GM19468 (cell line): ENCODE results near the gene AKAP17A.
"Not testable (repeated sequence)": the region's sequence is repeated elsewhere in the genome, so short reads cannot be mapped to it uniquely, and the experiment has no call there.

ENCODE experiments used
- ATAC-seq: cut with Tn5 transposase; IDR thresholded peaks from one replicate; pipeline ENCODE4 v1.9.1; 2021; ENCODE audit warnings: mild to moderate bottlenecking, moderate library complexity, moderate number of reproducible peaks; ENCODE audit not compliant: unreplicated experiment; ENCODE audit errors: extremely low read depth

AKAP17A gene, protein sequence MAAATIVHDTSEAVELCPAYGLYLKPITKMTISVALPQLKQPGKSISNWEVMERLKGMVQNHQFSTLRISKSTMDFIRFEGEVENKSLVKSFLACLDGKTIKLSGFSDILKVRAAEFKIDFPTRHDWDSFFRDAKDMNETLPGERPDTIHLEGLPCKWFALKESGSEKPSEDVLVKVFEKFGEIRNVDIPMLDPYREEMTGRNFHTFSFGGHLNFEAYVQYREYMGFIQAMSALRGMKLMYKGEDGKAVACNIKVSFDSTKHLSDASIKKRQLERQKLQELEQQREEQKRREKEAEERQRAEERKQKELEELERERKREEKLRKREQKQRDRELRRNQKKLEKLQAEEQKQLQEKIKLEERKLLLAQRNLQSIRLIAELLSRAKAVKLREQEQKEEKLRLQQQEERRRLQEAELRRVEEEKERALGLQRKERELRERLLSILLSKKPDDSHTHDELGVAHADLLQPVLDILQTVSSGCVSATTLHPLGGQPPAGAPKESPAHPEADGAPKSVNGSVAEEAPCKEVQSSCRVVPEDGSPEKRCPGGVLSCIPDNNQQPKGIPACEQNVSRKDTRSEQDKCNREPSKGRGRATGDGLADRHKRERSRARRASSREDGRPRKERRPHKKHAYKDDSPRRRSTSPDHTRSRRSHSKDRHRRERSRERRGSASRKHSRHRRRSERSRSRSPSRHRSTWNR

DNA sequence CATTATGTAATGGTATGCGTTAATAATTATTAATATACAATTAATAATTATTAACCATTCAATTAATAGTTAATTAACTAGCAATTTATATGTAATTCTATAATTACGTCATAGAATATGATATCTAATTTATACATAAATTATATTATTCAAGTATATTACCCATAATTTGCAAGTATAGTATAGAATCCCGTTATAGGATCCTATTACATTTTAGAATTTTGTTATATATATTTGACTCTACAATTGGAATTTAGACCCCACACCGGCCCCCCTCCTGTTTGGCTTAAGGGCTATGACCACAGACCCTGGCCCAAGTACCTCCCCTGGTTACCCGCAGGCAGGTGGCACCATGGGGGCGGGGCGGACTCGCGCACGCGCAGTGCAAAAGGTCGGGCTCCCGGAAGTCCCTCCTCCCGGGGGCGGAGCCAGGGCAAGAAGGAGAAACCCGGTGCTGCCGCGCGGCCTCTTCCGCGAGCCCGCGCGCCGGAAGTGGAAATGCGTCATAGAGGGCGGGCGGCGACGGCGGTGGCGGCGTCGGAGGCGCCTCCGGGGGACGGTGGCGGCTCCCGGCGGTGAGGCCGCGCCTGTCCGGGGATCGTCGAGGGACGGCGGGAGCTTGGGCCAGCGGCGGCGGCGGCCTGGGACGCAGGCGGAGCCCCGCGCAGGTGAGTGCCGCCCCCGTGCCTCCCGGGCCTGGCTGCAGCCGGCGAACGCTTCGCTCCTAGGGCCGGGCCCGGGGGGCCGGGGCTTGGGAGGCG is at the start of gene AKAP17A:
Gene AKAP17A (plus strand): TSS at position 503 of the 761 bp plus-strand sequence. CDS start 1,859 bp downstream, outside the sequence.
- peak; percentile 68 for ATAC-seq

DNA sequence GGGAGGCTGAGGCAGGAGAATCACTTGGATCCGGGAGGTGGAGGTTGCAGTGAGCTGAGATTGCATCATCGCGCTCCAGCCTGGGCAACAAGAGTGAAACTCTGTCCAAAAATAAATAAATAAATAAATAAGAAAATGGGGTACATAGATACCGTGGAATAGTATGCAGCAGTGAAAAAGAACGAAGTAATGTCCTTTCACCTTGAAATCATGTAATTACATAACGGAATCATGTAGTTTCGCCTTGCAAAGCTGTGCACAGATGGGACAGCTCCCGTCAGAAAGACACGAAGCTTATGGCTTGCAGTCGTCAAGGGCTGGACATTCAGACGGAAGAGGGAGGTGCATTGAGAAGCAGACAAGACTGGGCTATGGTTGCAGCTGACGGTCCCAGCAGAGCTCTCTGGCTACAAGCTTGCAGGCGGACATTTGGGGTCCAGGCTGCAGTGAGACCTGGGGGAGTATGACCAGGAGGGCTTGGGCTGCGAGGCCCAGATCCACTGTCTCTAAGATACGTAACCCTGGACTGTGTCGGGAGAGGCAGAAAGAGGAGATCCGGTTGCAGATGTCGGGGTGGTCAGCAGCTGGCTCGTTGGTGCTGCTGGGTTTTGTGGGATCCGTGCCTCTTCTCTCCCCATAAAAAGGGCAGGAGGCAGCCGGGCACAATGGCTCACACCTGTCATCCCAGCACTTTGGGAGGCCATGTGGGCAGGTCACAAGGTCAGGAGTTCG is 48.2 kb upstream of the AKAP17A start:
- no peak for ATAC-seq

DNA sequence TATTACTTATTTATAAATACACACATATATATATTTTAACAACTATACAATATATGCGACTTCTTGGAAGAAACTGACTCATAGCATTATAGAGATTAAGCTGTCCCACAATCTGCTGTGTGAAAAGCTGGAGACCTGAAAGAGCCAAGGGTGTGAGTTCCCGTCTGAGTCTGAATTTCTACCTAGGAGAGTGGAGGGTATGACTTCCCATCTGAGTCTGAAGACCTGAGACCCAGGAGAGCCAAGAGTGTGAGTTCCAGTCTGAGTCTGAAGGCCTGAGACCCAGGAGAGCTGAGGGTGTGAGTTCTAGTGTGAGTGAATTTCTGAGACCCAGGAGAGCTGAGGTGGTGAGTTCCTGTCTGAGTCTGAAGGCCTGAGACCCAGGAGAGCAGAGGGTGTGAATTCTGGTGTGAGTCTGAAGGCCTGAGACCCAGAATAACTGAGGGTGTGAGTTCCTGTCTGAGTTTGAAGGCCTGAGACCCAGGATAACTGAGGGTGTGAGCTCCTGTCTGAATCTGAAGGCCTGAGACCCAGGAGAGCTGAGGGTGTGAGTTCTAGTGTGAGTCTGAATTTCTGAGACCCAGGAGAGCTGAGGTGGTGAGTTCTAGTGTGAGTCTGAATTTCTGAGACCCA is 45.5 kb upstream of the AKAP17A start:
- ATAC-seq: no peak

DNA sequence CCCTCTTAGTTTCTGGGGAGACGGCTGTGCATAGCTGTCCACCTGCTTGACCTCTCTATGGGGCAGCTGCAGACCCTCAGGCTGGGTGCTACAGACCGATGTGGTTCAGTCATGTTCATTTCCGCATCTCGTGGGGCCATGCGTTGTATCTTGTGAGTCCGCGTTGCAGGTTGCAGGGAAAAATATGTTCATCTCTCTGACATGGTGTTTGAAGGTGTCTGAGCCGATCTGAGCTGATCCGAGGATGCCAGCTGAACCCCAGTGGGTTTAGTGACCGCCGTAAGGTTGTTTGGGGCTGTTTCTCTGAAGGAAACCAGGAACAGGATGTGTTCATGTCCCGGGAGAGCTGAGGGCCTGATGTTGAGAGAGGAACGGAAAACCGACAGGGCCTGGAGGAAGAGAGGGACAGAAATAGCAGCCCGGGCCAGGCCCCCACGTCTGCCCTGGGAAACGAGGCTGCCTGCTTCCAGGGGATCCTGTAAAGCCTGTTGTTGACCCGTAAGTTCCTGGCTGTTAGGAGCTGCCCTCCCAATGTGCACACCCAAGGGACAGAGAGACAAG is 44.6 kb upstream of the AKAP17A start:
- ATAC-seq: no peak

DNA sequence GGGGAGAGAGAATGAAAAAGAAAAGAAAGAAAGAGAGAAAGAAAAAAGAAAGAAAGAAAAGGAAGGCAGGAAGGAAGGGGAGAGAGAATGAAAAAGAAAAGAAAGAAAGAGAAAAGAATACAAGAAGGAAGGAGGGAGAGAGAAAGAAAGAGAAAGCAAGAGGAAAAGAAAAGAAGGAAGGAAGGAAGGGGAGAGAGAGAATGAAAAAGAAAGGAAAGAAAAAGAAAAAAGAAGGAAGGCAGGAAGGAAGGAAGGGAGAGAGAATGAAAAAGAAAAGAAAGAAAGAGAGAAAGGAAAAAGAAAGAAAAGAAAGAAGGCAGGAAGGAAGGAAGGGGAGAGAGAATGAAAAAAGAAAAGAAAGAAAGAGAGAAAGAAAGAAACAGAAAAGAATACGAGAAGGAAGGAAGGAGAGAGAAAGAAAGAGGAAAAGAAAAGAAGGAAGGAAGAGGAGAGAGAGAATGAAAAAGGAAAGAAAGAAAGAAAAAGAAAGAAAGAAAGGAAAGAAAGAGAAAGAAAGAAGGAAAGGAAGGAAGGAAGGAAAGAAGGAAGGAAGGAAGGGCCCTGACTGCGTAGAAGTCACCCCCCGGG is 39.4 kb upstream of the AKAP17A start:
- ATAC-seq: no peak

DNA sequence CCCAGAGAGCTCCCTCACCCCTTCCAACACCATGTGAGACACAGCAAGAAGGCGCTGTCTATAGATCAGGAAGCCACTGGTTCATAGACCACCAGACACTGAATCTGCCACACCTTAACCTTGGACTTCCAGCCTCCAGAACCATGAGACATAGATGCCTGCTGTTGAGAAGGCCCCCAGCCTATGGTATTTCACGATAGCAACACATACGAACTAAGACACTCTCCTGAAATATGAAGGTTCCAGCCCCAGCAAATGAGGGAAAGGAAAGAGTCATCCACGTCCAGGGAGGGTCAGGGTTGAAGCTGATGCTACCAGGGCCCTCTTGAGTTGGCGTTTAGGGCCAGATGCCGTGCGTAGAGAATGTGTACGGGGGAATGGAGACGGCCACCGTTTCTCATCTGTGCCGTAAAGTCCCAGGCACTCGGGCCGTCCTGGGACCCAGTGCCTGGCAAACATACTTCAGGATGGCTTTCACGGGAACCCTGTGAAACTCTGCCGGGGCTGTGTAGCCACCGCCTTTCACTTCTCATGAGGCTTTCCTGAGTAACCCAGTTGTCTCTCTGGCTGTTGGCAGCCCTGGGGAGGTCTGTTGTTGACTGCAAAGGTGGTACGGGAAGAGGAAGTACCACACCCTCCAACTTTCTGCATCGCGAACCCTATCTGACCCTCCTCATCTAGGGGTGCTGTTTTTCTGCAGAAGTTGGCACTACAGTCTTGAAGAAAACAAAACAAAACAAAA is 36.8 kb upstream of the AKAP17A start:
- no peak for ATAC-seq

DNA sequence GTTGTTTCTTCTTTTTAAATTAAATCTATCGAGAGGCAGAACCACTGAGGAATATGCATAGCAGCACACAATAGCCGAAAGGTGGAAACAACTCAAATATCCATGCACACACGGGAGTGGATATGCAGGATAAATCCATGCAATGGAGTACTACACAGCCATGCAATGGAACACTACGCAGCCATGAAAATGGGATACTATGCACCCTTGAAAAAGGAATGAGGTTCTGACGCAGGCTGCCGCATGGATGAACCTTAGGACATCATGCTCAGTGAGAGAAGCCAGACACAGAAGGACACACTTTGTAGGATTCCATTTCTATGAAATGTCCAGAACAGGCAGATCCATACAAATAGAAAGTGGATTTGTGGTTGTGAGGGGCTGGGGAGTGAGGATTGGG is 36.0 kb upstream of the AKAP17A start:
- ATAC-seq: no peak

DNA sequence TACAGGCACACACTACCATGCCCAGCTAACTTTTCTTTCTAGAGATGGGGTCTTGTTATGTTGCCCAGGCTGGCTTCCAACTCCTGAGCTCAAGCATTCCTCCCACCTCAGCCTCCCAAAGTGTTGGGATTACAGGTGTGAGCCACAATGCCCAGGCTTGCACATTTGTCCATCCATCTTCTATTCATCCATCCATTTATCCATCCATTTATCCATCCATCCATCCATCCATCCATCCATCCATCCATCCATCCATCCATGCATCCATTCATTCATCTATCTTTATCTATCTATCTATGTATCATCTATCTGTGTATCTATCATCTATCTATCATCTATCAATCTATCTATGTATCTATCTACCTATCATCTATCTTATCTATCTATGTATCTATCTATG is 34.0 kb upstream of the AKAP17A start:
- ATAC-seq: not testable (repeated sequence)

DNA sequence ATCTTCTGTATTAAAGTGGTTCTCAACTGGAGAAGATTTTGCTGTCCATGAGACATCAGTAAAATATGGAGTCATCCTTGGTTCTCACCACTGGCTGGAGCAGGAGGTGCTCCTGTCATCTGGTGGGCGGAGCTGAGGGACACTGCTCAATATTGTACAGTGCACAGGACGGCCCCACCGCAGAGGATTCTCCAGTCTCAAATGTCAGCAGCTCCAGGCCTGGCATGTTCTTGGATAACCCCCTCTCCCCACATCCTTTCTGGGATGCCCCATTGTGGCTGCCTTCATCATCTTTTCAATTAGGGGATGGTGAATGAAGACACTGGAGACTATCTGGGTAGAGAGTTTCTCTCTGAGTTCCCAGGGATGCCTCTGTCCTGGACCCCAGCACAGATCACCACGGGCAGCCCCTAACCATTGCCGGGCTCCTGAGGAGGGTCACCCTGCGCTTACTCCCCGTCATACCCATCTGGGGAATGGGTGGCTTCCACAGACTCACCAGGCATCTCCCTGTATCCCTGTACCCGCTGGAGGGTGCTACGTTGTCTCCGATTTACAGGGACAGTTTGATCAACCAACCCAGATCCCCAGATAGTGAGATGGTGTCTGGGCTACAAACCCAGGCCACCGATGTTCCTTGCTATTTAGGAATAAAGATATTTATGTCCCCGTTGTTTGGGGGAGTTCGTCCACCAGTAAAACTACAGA is 32.5 kb upstream of the AKAP17A start:
- no peak for ATAC-seq

DNA sequence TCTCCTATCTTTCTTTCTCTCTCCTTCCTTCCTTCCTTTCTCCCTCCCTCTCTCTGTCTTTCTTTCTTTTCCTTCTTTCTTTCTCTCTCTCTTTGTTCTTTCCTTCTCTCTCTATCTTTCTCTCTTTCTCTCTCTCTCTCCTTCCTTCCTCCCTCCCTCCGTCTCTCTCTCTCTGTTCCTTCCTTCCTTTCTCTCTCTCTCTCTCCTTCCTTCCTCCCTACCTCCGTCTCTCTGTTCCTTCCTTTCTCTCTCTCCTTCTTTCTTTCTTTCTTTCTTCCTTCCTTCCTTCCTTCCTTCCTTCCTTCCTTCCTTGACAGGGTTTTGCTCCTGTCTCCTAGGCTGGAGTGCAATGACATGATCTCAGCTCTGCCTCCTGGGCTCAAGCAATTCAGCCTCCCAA is 30.2 kb upstream of the AKAP17A start:
- no peak for ATAC-seq

DNA sequence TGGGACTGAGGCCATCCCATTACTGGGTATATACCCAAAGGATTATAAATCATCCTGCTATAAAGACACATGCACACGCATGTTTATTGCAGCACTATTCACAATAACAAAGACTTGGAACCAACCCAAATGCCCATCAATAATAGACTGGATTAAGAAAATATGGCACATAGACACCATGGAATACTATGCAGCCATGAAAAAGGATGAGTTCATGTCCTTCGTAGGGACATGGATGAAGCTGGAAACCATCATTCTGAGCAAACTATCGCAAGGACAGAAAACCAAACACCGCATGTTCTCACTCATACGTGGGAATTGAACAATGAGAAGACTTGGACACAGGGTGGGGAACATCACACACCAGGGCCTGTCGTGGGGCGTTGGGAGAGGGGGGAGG is 27.3 kb upstream of the AKAP17A start:
- ATAC-seq: not testable (repeated sequence)

DNA sequence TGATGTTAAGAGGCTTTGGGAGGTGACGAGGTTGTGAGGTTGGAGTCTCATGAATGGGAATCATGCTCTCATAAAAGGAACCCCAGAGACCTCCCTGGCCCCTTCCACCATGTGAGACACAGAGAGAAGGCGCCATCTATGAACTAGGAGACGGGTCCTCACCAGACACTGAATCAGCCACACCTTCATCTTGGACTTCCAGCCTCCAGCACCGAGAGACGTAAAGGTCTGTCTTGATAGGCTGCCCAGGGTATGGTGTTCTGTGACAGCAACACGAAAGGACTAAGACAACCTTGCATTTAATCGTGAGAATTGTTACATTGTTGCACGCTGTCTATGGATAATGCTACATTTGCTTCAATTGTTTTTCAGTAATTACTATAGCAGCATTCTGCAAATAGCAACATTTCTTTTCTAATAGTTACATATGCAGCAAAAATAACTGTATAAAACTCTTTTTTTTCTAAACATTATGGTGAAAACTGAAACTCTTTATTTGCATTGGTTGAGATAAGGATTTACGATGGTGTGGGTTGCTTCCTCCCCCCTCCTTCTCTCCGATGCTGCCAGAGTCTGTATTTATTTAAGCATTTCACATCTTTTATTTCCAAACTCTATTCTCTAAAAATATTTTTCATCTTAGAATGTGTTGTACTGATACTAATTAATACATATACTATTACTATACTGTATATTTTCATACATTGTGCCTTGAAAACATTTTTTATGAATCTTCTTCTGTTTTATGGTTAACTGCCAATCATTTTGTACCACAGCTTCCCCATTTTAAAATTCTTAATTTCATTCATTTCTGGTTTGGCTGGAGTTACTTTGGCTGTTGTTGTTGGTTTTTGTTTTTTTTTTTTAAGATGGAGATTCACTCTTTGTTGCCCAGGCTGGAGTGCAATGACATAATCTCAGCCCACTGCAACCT is 26.4 kb upstream of the AKAP17A start:
- no peak for ATAC-seq

DNA sequence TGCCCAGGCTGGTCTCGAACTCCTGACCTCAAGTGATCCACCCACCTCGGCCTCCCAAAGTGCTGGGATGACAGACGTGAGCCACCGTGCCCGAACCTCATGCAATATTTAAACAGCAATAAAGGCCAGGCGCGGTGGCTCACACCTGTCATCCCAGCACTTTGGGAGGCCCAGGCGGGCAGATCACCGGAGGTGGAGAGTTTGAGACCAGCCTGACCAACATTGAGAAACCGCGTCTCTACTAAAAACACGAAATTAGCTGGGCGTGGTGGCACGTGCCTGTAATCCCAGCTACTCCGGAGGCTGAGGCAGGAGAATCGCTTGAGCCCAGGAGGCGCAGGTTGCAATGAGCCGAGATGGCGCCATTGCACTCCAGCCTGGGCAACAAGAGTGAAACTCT is 17.2 kb upstream of the AKAP17A start:
- ATAC-seq: not testable (repeated sequence)

DNA sequence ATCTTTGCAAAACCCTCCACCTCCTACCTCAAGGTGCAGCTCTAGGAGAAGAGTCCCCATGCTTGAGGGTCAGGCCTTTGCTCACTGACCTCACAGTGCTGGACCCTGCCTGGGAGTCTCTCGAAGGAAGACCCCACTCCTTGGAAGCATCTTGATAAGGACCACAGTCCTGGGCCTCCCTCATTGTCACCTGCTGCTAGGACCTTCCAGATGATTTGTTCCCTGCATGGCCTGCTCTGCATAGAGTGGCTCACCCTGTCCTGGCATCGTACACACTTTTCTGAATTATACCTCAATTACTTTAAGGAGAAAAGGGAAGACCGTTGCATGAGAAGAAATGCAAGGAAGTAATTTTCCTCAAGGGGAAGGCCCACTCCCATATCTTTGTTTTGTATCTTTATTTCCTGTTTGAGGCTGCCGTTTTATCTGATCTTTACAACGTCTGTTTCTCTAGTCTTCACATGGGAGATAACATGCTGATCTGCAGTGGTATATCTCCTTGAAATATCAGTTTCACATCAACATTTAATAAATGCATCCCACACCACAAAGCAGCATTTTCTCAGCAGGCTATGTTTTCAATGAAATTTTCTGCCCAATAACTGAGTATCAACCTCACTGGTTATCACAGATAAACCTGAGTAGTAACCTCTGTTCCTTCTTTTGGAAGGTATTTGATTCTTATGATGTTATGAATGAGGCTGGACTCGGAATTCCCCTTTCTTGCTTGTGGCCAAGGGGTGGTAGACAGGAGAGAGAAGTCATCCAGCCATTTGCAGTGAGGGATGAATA is 15.0 kb upstream of the AKAP17A start:
- no peak for ATAC-seq

DNA sequence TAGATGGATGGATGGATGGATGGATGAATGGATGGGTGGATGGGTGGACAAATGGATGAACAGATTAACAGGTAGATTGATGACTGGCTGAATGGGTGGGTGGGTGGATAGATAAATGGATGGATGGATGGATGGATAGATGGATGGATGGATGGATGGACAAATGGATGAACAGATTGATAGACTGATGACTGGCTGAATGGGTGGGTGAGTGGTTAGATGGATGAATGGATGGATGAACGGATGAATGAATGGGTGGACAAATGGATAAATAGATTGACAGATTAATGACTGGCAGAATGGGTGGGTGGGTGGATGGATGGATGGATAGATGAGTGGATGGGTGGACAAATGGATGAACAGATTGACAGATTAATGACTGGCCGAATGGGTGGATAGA is 13.6 kb upstream of the AKAP17A start:
- ATAC-seq: no peak
